Effector memory CD4-positive, alpha-beta T cell (primary cell): ENCODE results near the gene MYOT.
A peak's percentile ranks its signal among the peaks of the same experiment; 100 is the strongest.

Experiments
- DNase-seq, 3 donors: peaks; one replicate each; pipeline ENCODE4 v3.0.0-alpha.2; 2020
- H3K27ac ChIP-seq: 2 replicates; pipeline ENCODE4 v1.7.0; 2013; ENCODE audit warnings: mild to moderate bottlenecking, low read length, moderate library complexity; ENCODE audit not compliant: insufficient read depth, poor library complexity, severe bottlenecking
- H3K27me3 ChIP-seq: replicated peaks from 2 replicates; pipeline ENCODE4 v1.7.0; 2013; ENCODE audit warnings: mild to moderate bottlenecking, low read length; ENCODE audit not compliant: insufficient read depth, control insufficient read depth, poor library complexity, severe bottlenecking
- H3K36me3 ChIP-seq: 2 replicates; pipeline ENCODE4 v1.7.0; 2013; ENCODE audit warnings: mild to moderate bottlenecking, low read length, moderate library complexity; ENCODE audit not compliant: control insufficient read depth, insufficient read depth
- H3K4me1 ChIP-seq: 2 replicates; pipeline ENCODE4 v1.7.0; 2013; ENCODE audit warnings: low read length, mild to moderate bottlenecking; ENCODE audit not compliant: control insufficient read depth, insufficient read depth, poor library complexity, severe bottlenecking
- H3K4me3 ChIP-seq: 2 replicates; pipeline ENCODE4 v1.7.0; 2013; ENCODE audit warnings: low read length, low read depth, mild to moderate bottlenecking; ENCODE audit not compliant: insufficient read depth, poor library complexity, severe bottlenecking
- H3K9me3 ChIP-seq: 2 replicates; pipeline ENCODE4 v1.7.0; 2013; ENCODE audit warnings: mild to moderate bottlenecking, low read length, moderate library complexity; ENCODE audit not compliant: control insufficient read depth

Gene MYOT

DNA sequence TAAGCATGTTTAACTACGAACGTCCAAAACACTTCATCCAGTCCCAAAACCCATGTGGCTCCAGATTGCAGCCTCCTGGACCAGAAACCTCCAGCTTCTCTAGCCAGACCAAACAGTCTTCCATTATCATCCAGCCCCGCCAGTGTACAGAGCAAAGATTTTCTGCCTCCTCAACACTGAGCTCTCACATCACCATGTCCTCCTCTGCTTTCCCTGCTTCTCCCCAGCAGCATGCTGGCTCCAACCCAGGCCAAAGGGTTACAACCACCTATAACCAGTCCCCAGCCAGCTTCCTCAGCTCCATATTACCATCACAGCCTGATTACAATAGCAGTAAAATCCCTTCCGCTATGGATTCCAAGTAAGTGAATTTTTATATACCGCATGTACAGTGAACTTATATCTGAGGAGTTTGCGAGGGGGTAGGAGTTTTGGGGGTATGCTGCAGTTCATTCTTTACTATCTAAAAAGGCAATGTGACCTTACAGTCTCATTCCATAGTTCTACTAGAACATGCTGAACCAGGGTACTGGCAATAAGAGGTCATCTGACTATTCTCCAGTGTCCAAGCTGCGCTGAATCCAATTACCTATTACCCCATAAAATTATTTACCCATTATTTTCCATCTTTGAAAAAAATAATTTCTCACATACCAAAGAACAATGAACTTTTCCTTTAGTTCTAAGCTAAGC lies 3.1 kb downstream of the MYOT start:
- DNase-seq: no peak
- no peak overlapping the region for H3K4me3 ChIP-seq
- H3K36me3 ChIP-seq: no peaks in the 10 kb centered on the region
- no peaks in the 10 kb centered on the region for H3K4me1 ChIP-seq
- H3K27me3 ChIP-seq: no peaks in the 10 kb centered on the region
- no peak overlapping the region for H3K27ac ChIP-seq
- H3K9me3 ChIP-seq: no peaks in the 10 kb centered on the region

DNA sequence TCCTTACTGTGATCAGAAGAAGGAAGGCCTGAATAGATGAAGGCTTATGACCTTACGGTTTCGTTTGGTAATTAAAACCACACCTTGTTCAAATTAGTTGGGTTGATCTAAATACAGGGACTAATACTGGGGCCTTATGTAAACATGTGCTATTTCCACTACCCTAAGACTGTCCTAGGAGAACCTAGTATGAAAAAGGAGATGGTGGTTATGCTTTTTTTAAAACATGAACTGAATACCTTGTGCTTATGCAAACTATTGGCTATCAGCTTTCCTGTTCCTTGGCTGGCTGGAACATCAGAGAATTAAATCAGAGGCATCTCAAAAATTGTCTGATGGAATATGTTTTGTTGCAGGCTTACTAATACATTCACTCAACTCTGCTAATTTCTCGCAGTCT lies 3.9 kb downstream of the MYOT start:
- H3K27me3 ChIP-seq: no peaks in the 10 kb centered on the region
- no peak overlapping the region for H3K4me3 ChIP-seq
- no peaks in the 10 kb centered on the region for H3K9me3 ChIP-seq
- H3K36me3 ChIP-seq: no peaks in the 10 kb centered on the region
- no peak overlapping the region for H3K27ac ChIP-seq
- H3K4me1 ChIP-seq: no peaks in the 10 kb centered on the region
- DNase-seq: no peak

DNA sequence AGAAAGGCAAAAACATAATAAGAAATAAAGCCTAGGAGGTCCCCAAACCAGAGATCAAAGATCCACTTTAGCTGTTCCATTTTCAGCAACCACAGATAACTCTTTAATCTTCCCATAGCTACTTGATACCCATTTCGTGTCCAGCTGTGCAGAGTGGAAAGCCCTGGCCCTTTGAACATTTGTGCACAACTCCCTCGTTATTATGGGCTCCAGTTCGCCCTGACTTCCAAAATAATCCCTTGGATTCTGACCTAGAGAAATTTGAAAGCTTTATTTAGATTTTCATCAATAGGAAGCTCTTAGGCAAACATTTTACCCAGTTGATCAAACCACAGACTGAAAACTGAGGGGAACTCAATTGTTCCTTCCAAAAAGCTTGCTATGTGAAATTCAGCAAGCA lies 4.8 kb downstream of the MYOT start:
- DNase-seq: no peak
- Histone ChIP-seq H3K27me3 (no peaks in the 10 kb centered on the region), H3K4me1 (no peaks in the 10 kb centered on the region), H3K36me3 (no peaks in the 10 kb centered on the region), H3K27ac (no peak overlapping the region), H3K4me3 (no peak overlapping the region), H3K9me3 (no peaks in the 10 kb centered on the region)

DNA sequence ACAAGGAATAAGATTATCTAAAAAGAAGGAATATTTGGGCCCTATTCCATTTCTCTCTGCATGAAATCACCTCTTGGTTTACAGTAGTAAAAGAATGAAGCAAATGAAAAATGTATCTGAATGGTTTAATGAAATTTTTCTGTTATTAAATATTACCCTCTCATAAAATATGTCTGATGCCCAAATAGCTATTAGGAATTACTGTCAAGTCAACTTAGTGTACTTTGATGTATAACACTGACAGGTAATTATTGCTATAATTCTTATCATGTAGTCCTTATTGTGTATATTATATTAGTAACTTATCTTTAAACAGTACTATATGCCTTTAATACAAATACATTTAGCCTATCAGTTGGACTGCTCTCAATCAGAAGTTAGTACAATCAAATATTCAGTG lies 8.4 kb downstream of the MYOT start:
- Histone ChIP-seq H3K4me1 (no peaks in the 10 kb centered on the region), H3K27me3 (no peaks in the 10 kb centered on the region), H3K27ac (no peak overlapping the region), H3K4me3 (no peak overlapping the region), H3K9me3 (no peaks in the 10 kb centered on the region), H3K36me3 (no peaks in the 10 kb centered on the region)
- DNase-seq: no peak

DNA sequence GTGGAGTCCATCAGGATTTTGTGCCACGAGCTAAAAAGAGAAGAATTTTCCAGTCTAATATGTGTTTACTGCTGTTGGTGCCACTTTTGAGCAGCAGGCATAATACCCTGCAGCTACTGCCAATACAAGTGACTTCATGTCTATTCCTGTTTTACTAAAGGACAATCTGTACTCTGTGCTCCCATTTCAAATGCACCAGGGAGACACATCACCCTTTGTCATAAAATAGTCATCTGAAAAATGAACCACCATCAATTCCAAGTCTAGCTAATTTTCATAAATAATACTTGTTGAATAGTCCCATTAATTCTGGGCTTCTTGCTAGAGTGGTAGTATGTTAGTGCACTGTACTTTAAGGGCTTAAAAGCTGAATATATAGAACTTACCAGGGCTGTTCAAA lies 12.7 kb downstream of the MYOT start:
- Histone ChIP-seq H3K27ac (no peak overlapping the region), H3K4me3 (no peak overlapping the region)

DNA sequence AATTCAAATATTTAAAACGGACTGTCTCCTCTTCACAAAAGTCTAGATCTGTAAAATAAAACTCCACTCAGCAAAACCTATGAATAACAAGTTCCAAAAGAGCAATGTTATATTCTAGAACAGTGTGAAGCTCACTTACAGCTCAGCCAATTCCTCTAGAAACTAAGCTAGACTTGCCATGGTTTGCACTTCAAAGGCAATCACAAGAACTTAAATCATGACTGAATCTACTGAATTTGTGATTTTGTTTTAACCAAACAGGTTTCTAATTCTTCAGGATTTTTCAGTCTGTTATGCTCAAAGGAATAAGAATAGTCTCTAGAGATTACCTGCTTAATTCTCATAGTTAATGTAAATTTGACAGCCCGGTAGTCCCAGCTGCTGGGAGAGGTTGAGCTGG lies 20.2 kb downstream of the MYOT start:
- Histone ChIP-seq H3K4me3 (no peak overlapping the region), H3K36me3 (no peaks in the 10 kb centered on the region), H3K4me1 (peaks cover 5% of the 10 kb centered on the region), H3K27ac (no peak overlapping the region), H3K27me3 (no peaks in the 10 kb centered on the region), H3K9me3 (no peaks in the 10 kb centered on the region)
- DNase-seq: no peak

More for the DNA sequence above, 12.7 kb downstream of the MYOT start:
- Histone ChIP-seq H3K9me3 (no peaks in the 10 kb centered on the region), H3K4me1 (no peaks in the 10 kb centered on the region), H3K27me3 (no peaks in the 10 kb centered on the region), H3K36me3 (no peaks in the 10 kb centered on the region)
- no peak for DNase-seq

DNA sequence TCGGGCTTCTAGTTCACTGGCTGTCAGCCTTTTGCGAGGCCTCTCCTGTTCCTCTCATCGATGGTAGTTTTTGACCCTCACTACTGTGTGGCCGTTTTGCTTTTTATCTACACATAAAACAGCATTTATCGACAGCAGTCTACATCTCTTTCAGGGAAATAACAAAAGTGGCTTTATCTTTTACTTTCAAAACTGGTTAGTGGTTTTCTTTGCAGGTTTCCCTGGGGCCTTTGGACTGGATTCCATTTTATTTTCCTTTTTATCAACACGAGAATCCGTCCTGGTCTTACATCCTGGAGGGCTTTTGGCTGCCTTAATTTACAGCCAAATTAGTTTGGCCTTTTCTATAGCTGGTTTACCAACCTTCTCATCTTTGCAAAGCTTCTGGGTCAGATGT lies 20.8 kb downstream of the MYOT start:
- H3K27me3 ChIP-seq: no peaks in the 10 kb centered on the region
- DNase-seq: no peak
- H3K9me3 ChIP-seq: no peaks in the 10 kb centered on the region
- H3K4me3 ChIP-seq: peak overlapping the region; percentile 69
- no peaks in the 10 kb centered on the region for H3K36me3 ChIP-seq
- H3K4me1 ChIP-seq: peaks cover 5% of the 10 kb centered on the region
- H3K27ac ChIP-seq: peak overlapping the region; percentile 67

DNA sequence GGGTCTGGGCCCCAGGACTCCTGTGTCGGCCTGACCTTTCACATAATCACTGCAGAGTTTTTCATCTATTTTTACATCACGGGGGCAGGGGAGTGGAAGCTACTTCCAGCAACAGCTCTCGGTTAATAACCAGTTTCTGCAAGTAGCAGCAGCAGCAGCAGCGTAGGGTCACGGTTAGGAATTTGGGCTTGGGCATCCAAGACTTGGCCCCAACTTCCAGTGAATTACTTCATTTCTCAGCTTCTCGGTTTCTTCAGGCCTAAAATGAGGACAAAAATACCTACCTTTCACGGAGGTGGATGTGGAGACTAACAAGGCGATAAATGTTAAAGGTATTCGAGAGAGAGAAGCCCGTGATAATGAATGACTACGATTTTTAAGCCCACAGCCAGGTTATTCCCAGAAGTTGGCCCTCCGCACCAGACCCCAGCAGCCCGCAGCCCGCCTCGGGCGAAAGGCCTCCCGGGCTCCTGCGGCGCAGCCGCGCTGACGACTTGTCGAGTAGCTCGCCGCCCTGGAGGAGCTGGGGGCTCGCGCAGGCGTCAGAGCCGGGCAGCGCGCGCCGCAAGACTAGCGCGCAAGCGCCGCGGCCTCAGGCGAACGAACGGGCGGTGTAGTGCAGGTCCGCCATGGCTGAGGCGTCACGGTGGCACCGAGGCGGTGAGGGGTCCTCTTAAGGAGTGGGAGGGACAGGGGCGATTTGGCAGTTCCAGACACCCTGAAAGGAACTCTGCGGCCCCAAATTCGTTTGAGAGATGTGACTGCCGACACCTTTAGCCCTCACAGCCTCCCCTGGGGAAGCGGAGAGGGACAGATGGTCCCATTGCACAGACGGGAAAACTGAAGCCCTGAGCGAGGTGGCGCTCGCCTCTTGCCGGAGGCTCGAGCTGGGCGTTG lies 21.5 kb downstream of the MYOT start, which contains the start of gene PKD2L2:
PKD2L2 (plus strand) TSS at position 595 of the 897 bp plus-strand sequence; CDS start at position 630, 35 bp downstream.
- Histone ChIP-seq H3K27ac (peak within 1 kb of the TSS; percentile 67), H3K4me1 (peaks cover 5% of the 10 kb centered on the region), H3K9me3 (no peaks in the 10 kb centered on the region), H3K4me3 (peak within 1 kb of the TSS; percentile 69), H3K36me3 (no peaks in the 10 kb centered on the region), H3K27me3 (no peaks in the 10 kb centered on the region)
- peak; percentile 58 to 68 (median 60) for DNase-seq

DNA sequence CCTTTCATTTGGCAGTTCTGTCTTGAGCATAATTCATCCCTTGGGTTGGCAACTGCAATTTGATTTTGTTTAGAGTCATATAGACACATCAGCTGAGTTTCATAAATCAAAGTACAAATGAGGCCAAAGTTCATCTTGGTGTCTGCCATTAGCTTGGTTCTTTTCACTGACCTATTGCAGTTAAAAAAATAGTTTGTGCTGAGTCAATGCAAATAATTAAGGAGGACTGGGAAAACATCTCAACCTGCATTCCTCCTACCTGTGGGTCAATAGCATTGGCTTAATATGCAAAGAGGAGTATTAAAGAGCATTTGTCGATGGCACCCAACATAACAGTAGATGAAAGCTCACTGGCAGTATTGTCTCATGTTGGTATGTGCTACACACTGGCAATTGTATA lies 23.2 kb downstream of the MYOT start:
- Histone ChIP-seq H3K36me3 (no peaks in the 10 kb centered on the region), H3K4me1 (peaks cover 5% of the 10 kb centered on the region), H3K27me3 (no peaks in the 10 kb centered on the region), H3K27ac (no peak overlapping the region), H3K4me3 (no peak overlapping the region), H3K9me3 (no peaks in the 10 kb centered on the region)
- DNase-seq: no peak

DNA sequence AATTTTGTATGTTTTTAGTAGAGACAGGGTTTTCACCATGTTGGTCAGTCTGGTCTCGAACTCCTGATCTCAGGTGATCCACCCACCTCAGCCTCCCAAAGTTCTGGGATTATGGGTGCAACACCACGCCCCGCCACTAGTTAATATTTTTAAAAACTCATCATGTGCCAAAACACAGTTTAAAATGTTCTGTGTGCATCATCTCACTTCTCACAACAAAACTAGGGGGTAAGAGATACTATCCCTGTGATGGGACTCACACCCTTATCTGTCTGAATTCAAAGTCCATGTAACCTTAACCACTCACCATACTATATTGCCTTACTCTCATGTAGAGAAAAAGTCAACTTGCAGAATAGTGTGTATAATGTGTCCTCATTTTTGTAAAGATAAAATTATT lies 24.2 kb downstream of the MYOT start:
- H3K4me1 ChIP-seq: peaks cover 5% of the 10 kb centered on the region
- H3K9me3 ChIP-seq: no peaks in the 10 kb centered on the region
- H3K4me3 ChIP-seq: no peak overlapping the region
- no peaks in the 10 kb centered on the region for H3K36me3 ChIP-seq
- H3K27ac ChIP-seq: no peak overlapping the region
- DNase-seq: no peak
- H3K27me3 ChIP-seq: no peaks in the 10 kb centered on the region
